HG03432 (cell line): Measurements from ENCODE around the gene S100A14.
A peak's percentile ranks its signal among the peaks of the same experiment; 100 is the strongest.
"Not testable (repeated sequence)": the region's sequence is repeated elsewhere in the genome, so short reads cannot be mapped to it uniquely, and the experiment has no call there.

ENCODE experiments used
- ATAC-seq: cut with Tn5 transposase; IDR thresholded peaks from one replicate; pipeline ENCODE4 v1.9.1; 2021; ENCODE audit warnings: mild to moderate bottlenecking, moderate library complexity; ENCODE audit not compliant: unreplicated experiment

S100A14 gene

DNA sequence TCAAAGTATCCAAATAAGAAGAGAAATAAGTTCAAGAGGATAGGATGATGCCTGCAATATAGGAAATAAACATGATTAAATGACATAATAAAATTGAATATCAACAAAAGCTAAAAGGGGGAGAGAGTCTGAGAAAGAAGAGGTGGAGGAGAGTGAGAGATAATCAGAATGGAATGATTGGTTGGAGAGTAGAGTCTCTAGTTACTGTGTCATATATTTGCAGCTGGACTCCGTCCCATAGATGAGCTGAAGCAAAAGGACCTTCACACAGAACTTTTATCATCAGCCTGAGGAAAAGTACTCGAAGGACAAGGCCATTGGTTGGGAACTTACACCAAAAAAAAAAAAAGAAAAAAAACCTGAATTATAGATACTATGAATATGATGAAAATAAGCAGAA, 27.6 kb downstream of the S100A14 start:
- no peak for ATAC-seq

DNA sequence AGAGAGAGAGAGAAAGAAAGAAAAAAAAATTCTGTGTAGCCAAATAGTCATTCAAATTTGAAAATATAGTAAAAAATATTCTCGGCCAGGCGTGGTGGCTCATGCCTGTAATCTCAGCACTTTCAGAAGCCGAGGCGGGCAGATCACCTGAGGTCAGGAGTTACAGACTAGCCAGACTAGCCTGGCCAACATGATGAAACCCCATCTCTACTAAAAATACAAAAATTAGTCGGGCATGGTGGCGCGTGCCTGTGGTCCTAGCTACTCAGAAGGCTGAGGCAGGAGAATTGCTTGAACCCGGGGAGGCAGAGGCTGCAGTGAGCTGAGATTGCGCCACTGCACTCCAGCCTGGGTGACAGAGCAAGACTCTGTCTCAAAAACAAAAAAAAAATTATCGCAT, 28.1 kb downstream of the S100A14 start:
- not testable (repeated sequence) for ATAC-seq

DNA sequence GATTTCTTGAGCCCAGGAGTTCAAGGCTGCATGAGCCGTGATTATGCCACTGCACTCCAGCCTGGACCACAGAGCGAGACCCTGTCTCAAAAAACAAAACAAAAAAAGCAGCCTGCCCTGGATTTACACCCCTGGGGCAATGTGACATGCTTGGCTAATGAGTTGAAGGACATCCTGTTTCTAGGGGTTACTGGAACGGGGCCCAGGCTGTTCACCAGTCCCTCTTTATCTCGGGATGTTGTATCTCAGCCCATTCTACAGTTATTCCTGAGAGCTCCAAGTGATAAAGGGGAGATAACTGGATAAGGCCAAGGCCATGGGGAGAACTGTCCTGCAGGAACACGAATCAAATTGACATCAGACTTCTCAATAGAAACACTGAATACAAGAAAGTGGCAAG, 28.8 kb downstream of the S100A14 start:
- ATAC-seq = no peak

DNA sequence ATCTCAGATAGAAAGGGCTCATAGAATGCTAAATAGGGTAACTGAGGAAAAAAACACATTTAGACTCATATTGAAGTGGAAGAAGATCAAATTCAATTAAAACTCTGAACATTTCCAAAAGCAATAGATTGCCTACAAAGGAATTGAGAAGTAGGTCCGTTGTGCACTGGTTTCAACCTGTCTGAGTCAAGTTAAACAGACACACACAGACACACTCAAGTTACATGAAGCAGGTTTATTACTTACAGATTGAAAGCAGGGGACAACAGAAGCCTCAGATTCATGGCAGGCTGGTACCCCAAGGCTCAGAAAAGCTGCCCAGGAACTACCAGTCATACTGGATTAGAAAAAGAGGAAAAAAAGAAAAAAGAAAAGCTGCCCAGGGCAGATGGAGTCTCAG, 29.8 kb downstream of the S100A14 start:
- ATAC-seq = no peak

DNA sequence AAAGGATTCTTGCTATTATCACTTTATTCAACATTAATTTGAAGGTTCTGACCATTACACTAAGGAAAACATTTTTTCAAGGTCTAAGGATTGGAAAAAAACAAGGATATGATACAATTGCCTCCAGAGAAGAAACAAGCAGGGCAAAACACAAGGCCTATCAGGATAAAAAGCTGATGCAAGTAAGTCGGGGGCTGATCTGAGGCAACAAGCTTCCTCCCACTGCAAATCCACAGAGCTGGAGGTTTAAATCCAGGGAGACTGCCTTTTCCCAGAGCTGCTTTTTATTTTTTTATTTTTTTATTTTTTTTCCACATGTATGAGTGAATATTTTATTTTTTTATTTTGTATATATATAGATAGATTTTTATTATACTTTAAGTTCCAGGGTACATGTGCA, 31.1 kb downstream of the S100A14 start:
- no peak for ATAC-seq

DNA sequence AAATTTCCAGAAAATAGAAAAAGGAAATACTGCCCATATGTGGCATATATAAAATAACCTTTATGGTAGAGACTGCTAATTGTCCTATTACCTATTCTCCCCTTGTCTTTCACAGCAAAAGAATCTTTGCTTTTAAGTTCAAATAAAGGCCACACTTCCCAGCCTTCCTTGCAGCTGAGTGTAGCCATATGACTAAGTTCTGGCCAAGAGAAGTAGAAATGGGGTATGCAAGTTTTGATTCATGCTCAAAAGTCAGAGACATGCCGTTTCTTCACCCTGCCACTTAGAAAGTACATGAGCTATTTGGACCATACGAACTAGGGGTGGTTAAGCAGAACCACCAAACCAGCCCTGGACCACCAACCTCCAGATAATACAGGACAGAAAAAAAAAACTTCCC, 32.1 kb downstream of the S100A14 start:
- ATAC-seq = no peak

DNA sequence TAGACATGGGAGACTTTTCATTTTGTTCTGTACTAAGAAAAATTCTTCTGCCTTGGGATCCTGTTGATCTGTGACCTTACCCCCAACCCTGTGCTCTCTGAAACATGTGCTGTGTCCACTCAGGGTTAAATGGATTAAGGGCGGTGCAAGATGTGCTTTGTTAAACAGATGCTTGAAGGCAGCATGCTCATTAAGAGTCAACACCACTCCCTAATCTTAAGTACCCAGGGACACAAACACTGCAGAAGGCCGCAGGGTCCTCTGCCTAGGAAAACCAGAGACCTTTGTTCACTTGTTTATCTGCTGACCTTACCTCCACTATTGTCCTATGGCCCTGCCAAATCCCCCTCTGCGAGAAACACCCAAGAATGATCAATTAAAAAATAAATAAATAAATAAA, 32.6 kb downstream of the S100A14 start:
- ATAC-seq = not testable (repeated sequence)

DNA sequence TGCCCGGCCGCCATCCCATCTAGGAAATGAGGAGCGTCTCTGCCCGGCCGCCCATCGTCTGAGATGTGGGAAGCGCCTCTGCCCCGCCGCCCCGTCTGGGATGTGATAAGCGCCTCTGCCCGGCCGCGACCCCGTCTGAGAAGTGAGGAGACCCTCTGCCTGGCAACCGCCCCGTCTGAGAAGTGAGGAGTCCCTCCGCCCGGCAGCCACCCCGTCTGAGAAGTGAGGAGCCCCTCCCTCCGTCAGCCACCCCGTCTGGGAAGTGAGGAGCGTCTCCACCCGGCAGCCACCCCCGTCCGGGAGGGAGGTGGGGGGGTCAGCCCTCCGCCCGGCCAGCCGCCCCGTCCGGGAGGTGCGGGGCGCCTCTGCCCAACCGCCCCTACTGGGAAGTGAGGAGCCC, 33.3 kb downstream of the S100A14 start:
- ATAC-seq = not testable (repeated sequence)

DNA sequence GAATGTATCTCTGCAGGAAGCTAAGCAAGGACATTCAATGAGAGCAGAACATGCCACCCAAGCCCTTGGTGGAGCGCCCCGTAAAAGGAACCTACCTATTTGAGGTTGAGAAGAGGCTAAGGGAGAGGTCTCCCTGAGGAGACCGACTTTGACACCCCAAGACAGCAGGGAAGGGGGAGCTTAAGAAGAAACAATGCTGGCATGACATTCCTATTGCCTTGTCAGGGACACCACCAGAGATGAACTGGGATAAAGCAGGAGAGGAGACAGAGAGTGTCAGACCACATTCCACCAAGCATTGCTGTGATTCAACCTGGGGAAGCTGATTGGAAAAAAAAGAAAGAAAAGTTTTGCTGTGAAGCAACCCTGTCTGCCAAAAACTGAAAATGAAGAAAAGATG, 37.2 kb downstream of the S100A14 start:
- no peak for ATAC-seq

DNA sequence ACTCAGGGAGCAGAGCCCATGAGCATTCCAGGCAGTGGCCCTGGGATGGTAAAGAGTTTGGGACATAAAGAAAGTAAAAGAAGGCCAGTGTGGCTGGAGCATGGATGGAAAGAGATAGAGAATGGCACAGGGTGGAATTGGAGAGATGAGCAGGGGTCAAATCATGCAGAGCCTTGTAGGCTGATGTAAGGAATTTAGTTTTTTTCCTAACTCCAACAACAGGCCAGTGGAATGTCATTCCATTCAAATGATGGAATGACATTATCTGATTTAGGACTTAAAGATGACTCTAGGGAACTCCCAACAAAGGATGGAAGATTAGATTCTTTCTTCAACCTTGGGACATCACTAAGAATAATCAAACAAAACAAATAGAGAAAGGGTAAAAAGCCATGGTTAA, 37.6 kb downstream of the S100A14 start:
- ATAC-seq = no peak

DNA sequence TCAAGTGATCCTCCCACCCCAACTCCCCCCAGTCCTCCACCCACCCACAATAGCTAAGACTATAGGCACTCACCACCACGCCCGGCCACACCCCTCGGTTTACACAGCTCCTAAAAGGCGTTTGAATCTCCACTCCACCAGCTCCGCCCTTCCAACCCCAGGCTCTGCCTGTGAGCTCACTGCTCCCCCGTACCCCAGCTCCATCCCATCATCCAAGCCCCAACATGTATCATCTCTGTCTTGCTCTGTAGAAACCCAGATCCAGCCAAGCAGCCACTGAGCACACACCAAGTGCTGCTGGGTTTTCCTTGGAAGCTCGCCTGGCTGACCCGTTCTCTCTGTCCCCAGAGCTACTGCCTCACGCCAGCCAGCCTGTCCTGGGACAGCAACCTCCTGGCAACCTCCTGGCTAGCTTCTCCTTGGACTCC, 38.5 kb downstream of the S100A14 start:
- ATAC-seq = no peak

DNA sequence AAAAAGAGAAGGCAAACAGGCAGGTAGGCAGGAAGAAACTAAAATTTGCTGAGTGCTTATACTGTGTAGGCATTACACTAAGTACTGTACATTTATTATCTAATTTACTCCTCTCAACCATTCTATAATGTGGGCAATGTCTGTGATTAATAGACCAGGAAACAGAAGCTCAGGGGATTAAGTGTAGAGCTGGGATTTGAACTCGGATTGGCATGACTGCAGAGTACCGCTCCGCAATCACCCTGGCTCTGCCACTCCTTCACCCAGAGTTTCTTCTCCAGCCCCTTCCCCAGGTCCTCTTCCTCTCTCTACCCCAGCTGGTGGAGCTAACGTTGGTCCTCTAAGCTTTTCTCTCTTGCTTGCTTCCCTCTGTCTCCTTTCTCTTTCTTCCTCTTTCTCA, 39.0 kb downstream of the S100A14 start:
- ATAC-seq = no peak

DNA sequence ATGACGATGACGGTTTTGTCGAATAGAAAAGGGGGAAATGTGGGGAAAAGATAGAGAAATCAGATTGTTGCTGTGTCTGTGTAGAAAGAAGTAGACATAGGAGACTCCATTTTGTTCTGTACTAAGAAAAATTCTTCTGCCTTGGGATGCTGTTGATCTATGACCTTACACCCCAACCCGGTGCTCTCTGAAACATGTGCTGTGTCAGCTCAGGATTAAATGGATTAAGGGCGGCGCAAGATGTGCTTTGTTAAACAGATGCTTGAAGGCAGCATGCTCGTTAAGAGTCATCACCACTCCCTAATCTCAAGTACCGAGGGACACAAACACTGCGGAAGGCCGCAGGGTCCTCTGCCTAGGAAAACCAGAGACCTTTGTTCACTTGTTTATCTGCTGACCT, 40.6 kb downstream of the S100A14 start:
- ATAC-seq = not testable (repeated sequence)

DNA sequence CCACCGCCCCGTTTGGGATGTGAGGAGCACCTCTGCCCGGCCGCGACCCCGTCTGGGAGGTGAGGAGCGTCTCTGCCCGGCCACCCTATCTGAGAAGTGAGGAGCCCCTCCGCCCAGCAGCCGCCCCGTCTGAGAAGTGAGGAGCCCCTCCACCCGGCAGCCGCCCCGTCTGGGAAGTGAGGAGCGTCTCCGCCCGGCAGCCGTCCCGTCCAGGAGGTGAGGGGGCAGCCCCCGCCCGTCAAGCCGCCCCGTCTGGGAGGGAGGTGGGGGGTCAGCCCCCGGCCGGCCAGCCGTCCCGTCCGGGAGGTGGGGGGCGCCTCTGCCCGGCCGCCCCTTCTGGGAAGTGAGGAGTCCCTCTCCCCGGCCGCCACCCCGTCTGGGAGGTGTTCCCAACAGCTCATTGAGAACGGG, 41.0 kb downstream of the S100A14 start:
- not testable (repeated sequence) for ATAC-seq

DNA sequence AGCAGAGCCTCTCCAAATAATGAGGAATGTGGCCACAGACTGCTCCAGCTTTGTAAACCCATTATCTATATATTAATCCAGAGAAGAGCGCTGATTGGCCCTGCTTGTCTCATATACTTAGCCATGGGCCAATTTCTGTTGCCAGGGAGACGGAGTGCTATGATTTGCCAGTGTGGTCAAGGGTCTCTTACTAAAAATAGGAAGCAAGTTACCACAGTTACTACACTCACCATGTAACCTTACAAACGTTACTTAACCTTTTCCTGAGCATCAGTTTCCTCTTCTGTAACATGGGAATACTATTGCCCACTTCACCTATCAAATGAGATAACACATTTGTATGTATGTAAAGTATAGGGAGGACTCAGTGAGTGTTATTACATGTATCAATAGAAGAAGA, 42.8 kb downstream of the S100A14 start:
- no peak for ATAC-seq

DNA sequence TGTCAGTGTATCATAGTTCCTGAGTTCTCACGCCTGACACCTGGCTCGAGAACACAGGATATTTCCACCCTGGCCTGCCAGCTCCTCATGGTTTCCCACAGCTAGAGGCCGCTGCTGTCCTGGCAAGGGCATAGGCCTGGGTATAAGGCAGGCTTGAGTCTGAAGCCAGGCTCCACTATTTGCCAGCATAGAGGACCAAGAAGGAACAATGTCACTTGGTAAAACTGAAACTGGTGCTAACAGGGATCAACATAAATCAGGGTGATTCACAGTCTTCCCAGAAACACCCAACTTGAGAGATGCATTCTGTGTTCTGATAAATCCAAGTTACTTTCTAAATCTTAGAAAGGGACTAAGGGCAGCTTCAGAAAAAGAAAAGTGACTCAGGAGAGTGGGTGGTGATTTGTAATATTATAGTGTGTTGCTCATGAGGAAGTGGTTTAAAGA, 43.5 kb downstream of the S100A14 start:
- peak; percentile 77 for ATAC-seq

DNA sequence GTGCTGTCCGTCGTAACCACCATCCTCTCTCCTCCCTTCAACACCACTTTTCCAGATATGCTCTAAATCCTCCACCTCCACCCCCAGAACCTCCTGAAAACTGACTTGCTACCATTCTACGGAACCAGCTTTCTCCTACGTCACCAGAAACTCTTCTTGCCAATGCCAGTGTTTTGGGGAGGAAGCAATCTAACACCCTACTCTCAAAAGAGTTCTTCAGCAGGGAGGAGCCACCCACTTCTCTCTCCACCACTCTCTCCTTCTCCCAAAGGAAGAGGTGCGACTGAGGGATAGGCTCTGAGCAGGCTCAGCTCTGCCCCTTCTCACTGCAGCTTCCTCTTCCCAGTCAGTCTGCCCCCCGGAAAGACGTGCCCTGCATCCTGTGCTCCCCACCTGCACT, 44.4 kb downstream of the S100A14 start:
- ATAC-seq = no peak

DNA sequence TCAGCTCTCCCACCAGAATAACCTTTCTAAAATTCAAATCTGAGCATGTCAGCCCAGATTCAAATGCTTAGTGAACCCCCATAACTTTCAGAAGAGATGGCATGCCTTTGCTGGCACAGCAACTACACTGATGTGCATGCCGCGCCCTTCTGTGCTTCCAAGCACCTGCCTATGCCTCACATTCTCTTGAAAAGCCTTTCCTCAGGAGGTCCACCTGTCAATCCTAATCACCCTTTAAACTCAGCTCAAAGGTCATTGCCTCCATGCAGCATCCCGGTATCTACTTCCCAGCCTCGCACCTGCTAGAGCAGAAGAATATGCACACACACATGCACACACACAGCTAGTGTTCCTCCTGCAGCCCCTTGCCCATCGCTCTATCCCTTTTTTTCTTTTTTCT, 45.3 kb downstream of the S100A14 start:
- ATAC-seq = no peak

DNA sequence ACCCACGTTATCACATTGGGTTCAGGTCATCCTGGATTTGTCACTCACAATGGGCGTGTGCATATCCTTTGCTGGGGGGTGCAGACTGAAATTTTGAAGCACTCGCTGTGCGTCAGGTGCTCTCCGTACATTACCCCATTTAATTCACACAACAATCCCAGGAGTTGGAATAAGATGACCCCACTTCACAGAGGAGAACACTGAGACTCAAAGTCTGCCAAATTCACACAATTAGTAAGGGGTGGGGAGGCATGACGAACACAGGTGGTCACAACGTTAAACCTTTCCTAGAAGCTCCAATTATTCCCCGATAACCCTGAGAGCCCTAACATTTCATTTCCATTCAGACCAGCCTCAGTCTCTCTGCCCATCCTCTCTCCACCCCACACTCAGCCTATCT, 46.7 kb downstream of the S100A14 start:
- no peak for ATAC-seq

DNA sequence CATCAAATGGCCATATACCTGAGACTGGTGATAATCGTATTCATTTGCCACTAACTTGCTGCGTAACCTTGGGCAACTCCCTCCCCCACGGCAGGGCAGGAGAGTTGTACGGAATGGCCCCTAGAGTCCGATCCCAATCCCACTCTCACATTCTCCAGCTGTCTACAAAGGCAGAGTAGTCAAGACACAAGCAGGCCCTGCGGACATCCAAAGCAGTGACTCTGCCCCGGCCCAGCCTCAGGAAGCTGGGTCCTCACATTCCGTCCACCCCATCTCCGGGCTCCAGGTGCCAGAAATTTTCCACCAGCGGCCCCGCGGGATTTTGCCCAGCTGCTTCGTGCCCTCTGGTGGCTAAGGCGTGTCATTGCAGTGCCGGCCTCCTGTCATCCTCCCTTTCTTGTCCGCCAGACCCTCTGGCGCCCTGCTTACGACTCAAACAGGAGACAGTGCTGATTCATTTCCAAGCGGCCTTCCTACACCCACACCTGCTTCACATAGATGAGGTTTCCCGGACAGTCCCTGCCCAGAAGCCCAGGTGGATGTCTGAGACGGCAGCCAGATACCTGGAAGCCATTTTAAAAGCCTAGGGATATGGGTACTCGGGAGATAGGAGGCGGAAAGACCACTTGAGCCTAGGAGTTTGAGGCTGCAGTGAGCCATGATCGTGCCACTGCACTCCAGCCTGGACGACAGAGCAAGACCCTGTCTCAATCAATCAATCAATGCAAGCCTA, 47.6 kb downstream of the S100A14 start:
- ATAC-seq = no peak

DNA sequence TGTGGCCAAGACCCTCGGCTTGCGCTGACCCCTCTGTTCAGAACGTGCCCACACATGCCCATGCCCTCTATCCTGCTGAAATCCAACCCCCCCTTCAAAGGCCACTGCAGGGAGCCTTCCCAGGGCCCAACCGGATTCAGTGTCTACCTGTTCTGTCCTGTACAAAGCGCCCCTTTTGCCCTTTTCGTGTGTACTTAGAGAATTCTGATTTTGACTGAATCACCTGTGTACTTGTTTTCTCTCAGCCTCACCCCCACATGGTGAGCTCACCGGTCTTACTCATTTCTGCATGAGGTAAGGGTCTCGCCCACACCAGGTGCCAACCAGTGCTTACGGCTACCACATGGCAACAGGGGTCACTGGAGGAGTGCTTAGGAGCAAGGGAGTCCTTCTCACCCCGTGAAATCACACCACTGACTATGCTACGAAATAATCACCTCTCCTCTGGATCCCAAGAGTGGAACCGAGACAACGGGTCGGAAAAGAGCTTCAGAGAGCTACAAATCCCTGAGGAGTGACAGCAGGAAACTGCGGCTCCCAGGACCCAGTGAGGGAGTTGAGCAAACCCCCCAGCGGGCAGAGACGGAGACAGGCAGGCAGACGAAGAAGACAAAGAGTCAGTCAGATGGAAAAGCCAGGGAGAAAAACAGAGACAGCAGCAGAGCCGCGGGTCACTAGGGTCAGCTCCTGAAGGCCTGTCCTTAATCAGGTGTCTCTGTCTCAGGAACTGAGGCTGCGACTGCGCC, 48.3 kb downstream of the S100A14 start:
- no peak for ATAC-seq
